Esophagus muscularis mucosa (tissue), 3 donors: ENCODE results near the gene PCDHB6.

Experiments used
- POLR2A ChIP-seq: fragments of 450-650 bp; IDR thresholded peaks from one replicate; pipeline ENCODE4 v1.6.1; 2017; ENCODE audit warnings: antibody characterized with exemption, moderate library complexity, mild to moderate bottlenecking, low read depth
- POLR2AphosphoS5 ChIP-seq, 2 donors: sonication (generic); formaldehyde crosslinking; IDR thresholded peaks; one replicate each; pipeline ENCODE4 v1.6.1; 2017; ENCODE audit warnings: antibody characterized with exemption in 2 of 2
- TF ChIP-seq, protein P1 (sequence below), 3 experiments: fragments of 200-600 bp in 2 of 3; fragments of 450-650 bp in 1 of 3; sonication (generic) in 2 of 3; IDR thresholded peaks; one replicate each; pipeline ENCODE4 v1.5.1; 2017 to 2019; ENCODE audit warnings: antibody characterized with exemption in 3 of 3, mild to moderate bottlenecking in 2 of 3, moderate library complexity in 1 of 3

GRCh38 chr5:141186897-141187512 lies 37.1 kb downstream of the PCDHB6 start, which contains the start of gene PCDHB9:
- TF ChIP-seq, protein P1, sequence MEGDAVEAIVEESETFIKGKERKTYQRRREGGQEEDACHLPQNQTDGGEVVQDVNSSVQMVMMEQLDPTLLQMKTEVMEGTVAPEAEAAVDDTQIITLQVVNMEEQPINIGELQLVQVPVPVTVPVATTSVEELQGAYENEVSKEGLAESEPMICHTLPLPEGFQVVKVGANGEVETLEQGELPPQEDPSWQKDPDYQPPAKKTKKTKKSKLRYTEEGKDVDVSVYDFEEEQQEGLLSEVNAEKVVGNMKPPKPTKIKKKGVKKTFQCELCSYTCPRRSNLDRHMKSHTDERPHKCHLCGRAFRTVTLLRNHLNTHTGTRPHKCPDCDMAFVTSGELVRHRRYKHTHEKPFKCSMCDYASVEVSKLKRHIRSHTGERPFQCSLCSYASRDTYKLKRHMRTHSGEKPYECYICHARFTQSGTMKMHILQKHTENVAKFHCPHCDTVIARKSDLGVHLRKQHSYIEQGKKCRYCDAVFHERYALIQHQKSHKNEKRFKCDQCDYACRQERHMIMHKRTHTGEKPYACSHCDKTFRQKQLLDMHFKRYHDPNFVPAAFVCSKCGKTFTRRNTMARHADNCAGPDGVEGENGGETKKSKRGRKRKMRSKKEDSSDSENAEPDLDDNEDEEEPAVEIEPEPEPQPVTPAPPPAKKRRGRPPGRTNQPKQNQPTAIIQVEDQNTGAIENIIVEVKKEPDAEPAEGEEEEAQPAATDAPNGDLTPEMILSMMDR (IDR thresholded peaks at IDR 0.05): peak in 2 of 3 experiments; percentile 5 to 35
- TF ChIP-seq POLR2A (no peak), POLR2AphosphoS5 (IDR thresholded peaks at IDR 0.05) (no peak)
